Epithelial cell of esophagus (primary cell): ENCODE data around the gene KIR3DL3.
A peak's percentile ranks its signal among the peaks of the same experiment; 100 is the strongest.
"Not testable (repeated sequence)": the region's sequence is repeated elsewhere in the genome, so short reads cannot be mapped to it uniquely, and the experiment has no call there.

Experiments used
- DNase-seq: peaks from one replicate; pipeline ENCODE4 v3.0.0; 2010; ENCODE audit warnings: low read depth
- H3K4me3 ChIP-seq: 2 replicates; pipeline ENCODE4 v1.5.1; 2011; ENCODE audit warnings: mild to moderate bottlenecking, low read length, control low read depth
- TF ChIP-seq, protein P1 (sequence below): IDR thresholded peaks from 2 replicates; pipeline ENCODE4 v1.5.1; 2011; ENCODE audit warnings: low read depth, mild to moderate bottlenecking, low read length, control low read depth, inconsistent platforms; ENCODE audit not compliant: insufficient read depth; ENCODE audit errors: missing control alignments

Gene KIR3DL3

DNA sequence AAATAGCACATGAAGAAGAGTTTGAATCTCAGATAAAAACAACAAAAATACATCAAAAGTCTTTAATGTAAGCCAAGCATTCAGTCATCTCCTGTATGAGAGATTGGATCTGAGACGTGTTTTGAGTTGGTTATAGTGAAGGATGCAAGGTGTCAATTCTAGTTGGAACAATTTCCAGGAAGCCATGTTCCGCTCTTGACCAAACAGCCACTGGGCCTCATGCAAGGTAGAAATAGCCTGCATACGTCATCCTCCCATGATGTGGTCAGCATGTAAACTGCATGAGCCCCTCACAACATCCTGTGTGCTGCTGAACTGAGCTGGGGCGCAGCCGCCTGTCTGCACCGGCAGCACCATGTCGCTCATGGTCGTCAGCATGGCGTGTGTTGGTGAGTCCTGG lies at the start of gene KIR3DL3:
Gene KIR3DL3 (plus strand): TSS at position 301 of the 400 bp plus-strand sequence. CDS start 55 bp downstream, at position 356.
- TF ChIP-seq, protein P1, sequence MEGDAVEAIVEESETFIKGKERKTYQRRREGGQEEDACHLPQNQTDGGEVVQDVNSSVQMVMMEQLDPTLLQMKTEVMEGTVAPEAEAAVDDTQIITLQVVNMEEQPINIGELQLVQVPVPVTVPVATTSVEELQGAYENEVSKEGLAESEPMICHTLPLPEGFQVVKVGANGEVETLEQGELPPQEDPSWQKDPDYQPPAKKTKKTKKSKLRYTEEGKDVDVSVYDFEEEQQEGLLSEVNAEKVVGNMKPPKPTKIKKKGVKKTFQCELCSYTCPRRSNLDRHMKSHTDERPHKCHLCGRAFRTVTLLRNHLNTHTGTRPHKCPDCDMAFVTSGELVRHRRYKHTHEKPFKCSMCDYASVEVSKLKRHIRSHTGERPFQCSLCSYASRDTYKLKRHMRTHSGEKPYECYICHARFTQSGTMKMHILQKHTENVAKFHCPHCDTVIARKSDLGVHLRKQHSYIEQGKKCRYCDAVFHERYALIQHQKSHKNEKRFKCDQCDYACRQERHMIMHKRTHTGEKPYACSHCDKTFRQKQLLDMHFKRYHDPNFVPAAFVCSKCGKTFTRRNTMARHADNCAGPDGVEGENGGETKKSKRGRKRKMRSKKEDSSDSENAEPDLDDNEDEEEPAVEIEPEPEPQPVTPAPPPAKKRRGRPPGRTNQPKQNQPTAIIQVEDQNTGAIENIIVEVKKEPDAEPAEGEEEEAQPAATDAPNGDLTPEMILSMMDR, result no peak
- no peak for DNase-seq
- no peak within 1 kb of the TSS for H3K4me3 ChIP-seq

GRCh38 chr19:54676210-54676834 lies 47.9 kb upstream of the KIR3DL3 start:
- peak; percentile 40 for DNase-seq

DNA sequence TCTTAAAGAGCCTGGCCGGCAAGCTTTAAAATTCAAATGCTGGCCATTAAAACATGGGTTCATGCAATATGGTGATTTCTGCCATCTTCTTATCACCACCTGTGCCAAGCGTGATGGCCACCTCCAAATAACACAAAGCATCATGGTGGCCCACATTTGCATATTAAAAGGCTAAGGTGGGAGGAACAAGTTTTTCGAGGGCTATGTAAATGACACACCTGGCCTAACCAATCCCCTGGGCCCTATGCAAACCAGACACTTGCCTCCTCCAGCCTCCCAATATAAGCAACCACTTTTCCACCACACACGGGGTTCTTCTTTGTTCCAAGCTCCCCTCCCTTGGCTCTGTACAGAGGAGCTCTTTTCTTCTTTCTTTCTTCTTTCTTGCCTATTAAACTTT lies 47.0 kb upstream of the KIR3DL3 start:
- TF ChIP-seq, protein P1, result no peak
- DNase-seq, result no peak
- no peak overlapping the region for H3K4me3 ChIP-seq

More at GRCh38 chr19:54676210-54676834, 47.9 kb upstream of the KIR3DL3 start:
- TF ChIP-seq, protein P1, result peak; percentile 74
- H3K4me3 ChIP-seq, result not testable (repeated sequence)

DNA sequence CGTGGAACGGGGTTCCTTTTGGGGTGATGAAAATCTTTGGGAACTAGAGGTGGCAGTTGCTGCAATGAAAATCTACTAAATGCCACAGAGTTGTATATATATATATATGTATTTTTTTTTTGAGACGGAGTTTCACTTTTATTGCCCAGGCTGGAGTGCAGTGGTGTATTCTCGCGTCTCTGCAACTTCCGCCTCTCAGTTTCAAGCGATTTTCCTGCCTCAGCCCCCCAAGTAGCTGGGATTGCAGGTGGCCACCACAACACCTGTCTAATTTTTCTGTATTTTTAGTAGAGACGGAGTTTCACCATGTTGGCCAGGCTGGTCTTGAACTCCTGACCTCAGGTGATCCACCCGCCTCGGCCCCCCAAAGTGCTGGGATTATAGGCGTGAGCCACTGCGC lies 42.6 kb upstream of the KIR3DL3 start:
- not testable (repeated sequence) for H3K4me3 ChIP-seq, DNase-seq

DNA sequence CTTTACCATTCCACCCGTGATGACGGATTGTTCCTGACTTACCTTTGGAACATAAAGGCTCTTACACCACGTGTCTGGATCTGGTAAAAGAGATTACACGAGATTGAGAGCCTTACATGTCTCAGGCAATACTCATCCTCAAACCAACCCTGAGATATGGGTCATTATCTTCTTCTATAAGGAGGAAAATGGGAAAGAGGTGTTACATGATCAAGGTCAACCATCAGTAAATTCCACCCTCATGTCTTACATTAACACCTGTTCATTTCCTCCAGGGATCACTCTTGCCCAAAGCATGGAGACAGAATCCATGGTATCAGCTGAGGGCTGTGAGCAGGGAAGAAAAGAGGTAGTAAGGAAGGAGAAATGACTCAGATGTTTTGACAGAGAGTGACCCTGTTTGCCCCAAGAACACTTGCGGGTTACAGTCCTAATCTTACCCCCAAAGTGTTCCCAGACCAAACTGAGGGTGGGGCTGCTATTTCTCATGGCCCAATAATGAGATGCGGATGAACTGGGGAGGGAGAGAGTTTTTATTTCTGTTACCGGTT lies 41.9 kb upstream of the KIR3DL3 start:
- TF ChIP-seq, protein P1, result no peak
- no peak for DNase-seq
- H3K4me3 ChIP-seq, result no peak overlapping the region

DNA sequence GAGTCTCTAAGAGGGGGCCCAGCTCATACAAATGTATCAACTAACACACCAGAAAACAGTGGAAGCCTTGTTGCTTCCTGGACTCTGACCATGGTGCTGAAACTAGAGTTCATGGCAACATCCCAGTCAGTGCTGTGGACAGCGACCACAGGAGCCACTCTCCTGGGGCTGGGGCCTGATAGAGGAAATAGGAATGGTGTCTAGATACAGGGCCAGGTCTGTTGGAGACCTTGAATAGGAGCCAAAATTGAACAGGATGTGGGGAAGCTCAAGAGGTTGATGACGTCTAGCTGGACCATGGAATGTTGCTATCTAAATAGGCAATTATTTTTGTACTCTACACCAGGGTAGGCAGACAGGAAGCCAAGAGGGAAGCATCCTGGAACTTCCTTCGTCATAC lies 39.7 kb upstream of the KIR3DL3 start:
- DNase-seq, result peak; percentile 24
- TF ChIP-seq, protein P1, result no peak

DNA sequence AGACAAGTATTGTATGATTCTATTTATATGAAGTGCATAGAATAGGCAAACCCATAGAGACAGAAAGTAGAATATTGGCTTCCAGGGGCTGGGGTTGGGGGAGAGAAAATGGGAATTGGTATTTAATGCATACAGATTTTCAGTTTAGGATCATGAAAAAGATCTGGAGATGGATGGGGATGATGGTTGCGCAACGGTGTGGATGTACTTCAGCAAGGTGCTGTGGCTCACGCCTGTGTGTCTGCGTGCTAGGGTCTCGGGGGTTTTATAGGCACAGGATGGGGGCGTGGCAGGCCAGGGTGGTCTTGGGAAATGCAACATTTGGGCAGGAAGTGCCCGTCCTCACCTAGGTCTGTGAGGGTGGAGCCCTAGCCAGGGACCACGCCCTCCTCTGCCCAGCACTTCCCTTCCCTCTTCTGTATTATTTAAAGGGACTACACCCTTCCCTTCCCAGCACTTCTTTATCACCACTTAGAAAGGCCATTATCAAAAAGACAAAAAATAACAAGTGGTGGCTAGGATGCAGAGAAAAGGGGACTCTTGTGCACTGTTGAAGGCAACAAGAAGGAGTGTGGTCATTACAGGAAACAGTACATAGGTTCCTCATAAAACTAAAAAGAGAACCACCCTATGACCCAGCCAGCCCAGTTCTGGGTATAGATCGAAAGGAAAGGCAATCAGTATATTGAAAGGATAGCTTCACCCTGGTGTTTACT lies 32.5 kb upstream of the KIR3DL3 start:
- TF ChIP-seq, protein P1, result no peak
- no peak for DNase-seq
- H3K4me3 ChIP-seq, result no peak overlapping the region

More for the DNA sequence above, 39.7 kb upstream of the KIR3DL3 start:
- H3K4me3 ChIP-seq, result no peak overlapping the region
